Breast epithelium (tissue), 3 donors: ENCODE measurements around the gene SFMBT2.

Experiments used
- CTCF ChIP-seq, 3 donors: fragments of 450-650 bp; IDR thresholded peaks; one replicate each; pipeline ENCODE4 v1.5.1; 2016 to 2017; ENCODE audit warnings: antibody characterized with exemption in 3 of 3, mild to moderate bottlenecking in 3 of 3, moderate library complexity in 3 of 3
- POLR2A ChIP-seq: fragments of 450-650 bp; IDR thresholded peaks from one replicate; pipeline ENCODE4 v1.6.1; 2016; ENCODE audit warnings: antibody characterized with exemption, mild to moderate bottlenecking, moderate library complexity
- POLR2AphosphoS5 ChIP-seq, 3 donors: sonication (generic); formaldehyde crosslinking; IDR thresholded peaks; one replicate each; pipeline ENCODE4 v1.6.1; 2017; ENCODE audit warnings: antibody characterized with exemption in 3 of 3

GRCh38 chr10:7205656-7206055 is 205.2 kb downstream of the SFMBT2 start:
- no peak for TF ChIP-seq CTCF (IDR thresholded peaks at IDR 0.05)
- TF ChIP-seq POLR2A = no peak
- TF ChIP-seq POLR2AphosphoS5 (IDR thresholded peaks at IDR 0.05) = no peak
